ENCODE results near the gene PRAF2.

PRAF2 gene

DNA sequence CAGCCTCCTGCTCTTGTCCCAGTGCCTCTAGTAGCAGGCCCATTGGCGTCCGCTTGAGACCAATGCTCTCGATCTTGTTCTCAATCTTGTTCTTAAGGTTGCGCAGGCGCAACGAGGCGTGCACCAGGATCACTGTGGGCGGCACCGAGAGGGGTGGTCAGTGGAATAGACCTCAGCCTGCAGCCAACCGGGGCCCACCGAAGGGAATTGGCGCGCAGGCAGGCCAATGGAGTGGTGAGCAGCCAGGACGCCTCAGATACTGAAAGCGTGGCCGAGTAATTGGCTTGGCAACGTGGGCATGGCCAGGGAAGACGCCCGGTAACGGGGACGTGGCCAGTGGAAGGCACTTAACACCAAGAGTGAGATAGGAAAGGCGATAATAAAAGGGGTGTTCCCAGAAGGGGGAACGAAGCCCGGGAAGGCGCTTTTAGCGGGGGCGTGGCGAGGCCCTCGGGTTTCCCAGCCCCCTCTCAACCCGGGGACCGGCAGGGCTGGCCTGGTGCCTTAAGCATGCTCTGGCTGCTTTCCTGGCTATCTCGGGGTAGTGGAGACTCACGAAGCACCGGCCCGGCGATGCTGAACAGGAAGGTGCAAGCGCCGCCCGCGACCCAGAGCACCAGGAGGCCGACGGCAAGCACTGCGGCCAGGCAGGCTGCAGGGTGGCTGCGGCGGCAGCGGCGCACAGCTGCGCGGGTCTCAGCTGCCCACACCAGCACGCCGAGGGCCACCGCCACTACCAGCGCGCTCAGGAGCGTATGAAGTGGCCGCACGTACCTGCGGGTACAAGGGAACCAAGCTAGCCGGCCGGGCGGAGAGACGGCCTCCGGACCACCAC is 1.7 kb downstream of the PRAF2 start:
- DNase-seq: no peak

DNA sequence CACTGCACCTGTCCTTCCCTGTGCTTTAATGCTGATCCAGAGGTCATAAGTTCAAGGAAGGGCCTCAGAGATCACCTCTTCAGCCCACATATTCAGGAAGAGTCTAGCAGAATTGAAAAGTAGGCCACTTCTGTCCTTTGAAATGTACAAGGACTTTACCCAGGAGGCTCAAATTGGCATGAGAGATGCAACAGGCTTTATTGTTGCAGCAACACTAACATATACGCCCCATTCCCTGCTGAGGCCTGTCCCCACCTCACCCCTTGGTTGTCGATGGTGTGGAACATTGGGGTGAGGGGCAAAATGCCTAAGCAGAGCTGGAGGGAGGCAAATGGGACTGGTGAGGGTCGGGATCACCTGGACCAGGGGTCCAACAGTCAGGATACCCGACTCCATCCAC is 2.8 kb downstream of the PRAF2 start:
- no peak for DNase-seq

DNA sequence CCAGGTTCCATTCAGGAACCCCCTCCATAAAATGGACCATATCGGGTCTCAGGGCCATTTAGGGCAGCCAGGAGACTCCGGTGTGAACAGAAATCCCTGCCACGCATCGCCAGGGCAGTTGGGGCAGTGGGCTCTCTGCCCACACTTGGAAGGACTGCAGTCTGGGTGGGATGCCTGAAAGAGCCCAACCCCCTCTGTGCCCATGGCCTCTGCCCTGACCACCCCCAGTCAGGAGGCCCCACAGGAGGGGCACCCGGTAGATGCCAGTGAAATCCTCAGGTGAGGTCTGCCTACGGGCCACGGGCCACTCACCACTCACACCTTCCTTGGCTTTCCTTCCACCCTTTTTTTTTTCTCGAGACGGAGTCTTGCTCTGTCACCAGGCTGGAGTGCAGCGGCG is 4.8 kb downstream of the PRAF2 start:
- DNase-seq: no peak

DNA sequence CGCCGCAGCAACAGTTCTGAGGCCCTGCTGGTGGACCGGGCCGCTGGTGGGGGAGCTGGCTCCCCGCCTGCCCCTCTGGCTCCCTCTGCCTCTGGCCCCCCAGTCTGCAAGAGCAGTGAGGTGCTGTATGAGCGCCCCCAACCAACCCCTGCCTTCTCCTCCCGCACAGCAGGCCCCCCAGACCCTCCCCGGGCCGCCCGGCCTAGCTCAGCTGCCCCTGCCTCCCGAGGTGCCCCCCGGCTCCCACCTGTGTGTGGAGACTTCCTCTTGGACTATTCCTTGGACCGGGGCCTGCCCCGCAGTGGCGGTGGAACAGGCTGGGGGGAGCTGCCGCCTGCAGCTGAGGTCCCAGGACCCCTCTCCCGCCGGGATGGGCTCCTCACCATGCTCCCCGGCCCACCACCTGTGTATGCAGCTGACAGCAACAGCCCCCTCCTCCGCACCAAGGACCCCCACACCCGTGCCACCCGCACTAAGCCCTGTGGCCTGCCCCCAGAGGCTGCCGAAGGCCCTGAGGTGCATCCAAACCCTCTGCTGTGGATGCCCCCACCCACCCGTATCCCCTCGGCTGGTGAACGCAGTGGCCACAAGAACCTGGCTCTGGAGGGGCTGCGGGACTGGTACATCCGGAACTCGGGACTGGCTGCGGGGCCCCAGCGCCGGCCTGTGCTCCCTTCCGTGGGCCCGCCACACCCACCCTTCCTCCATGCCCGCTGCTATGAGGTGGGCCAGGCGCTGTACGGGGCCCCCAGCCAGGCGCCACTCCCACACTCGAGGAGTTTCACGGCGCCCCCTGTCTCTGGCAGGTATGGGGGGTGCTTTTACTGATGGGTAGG is 6.3 kb downstream of the PRAF2 start:
- DNase-seq: no peak

DNA sequence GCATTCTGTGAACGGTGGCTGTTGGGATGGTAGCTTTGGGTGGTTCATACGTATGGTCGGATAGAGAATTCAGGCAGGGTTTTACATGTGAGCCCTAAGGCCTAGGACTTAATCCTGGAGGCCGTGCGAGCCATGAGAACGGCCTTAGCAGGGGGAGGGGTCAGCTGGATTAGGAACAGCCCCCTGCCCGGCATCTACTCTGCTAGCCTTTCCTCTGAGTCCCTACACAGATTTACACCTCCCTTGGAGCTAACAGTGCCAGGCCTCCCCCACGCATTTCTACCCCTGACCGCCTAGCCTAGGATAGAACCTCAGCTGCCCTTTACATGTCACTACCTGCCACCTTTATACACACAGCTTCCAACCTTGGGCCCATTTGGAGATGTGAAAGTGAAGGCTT is 7.1 kb downstream of the PRAF2 start:
- DNase-seq: no peak

DNA sequence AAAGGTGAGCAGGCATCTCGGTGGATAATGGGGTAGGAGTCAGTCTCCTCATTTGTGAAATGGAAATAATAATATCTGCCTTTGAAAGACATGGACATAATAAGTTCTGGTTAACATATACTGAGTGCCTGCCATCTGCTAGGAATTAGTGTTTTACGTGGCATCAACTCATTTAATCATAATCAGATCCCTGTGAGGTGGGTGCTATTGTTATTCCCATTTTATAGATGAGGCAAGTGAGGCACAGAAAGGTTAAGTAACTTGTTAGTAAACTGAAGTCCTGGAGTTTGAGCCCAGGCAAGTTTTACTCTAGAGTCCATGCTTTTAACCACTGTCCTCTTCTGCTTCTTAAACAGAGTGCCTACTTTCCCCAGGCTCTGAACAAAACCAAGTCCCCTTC is 7.5 kb downstream of the PRAF2 start:
- no peak for DNase-seq

DNA sequence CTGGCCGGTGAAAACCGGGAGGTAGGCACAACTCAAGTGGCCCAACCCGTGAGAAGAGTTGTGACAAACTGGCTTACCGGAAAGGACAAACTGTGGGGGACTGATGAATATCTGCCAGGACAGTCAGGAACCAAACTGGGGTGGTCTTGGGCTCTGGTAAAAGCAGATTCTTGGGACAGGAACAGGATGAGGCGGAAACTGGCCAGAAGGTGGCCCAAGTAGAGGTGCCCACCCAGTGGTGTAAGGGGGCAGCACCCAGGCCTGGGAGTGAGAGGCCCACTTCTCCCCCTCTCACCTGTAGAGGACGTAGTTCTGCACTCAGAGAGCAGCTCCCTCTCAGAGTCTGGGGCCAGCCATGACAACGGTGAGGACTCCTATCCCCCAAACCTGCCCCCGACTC is 9.1 kb downstream of the PRAF2 start:
- DNase-seq: no peak

DNA sequence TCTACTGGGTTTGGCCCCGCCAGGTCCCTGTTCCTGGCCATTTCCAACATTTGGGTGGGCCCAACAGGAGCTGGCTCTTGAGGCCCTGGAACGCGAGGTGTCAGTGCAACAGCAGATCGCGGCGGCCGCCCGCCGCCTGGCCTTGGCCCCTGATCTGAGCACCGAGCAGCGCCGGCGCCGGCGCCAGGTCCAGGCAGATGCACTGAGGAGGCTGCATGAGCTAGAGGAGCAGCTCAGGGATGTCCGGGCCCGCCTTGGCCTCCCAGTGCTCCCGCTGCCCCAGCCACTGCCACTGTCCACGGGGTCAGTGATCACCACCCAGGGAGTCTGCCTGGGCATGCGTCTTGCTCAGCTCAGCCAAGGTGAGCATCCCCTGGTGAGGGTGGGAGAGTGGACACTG is 9.5 kb downstream of the PRAF2 start:
- DNase-seq: no peak

DNA sequence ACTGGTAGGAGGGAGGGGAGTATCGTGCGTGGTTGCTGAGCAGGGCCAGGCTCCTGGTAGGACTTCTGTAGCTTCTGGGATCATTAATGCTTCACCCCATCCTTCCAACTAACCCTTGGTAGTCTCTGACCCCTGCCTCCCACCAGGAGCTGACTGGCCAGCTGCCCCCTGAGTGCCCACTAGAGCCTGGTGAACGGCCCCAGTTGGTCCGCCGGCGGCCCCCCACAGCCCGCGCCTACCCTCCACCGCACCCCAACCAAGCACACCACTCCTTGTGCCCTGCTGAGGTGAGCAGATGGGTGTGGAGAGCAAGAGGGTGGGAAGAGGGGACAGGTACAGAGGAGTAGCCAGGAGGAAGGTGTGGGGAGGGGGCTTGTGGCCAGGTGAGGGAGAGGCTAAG is 10.1 kb downstream of the PRAF2 start:
- DNase-seq: no peak

DNA sequence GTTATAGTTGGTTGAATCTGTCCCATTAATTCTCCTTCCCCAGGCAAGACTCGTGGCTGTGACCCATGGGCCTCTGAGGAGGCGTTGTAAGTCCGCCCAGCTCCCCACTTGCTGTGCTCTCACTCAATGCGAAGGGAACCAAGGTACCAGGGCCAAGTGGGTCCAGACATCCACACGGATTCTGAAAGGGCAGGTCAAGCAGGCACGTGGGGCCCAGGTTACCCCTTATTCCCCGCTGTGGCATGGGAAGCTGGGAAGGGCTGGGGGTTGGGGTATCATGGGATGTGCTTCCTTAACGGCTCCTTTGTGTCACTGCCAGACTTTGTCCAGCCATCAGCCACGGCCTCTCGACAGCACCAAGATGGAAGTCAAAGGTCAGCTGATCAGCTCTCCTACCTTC is 11.9 kb downstream of the PRAF2 start:
- no peak for DNase-seq

DNA sequence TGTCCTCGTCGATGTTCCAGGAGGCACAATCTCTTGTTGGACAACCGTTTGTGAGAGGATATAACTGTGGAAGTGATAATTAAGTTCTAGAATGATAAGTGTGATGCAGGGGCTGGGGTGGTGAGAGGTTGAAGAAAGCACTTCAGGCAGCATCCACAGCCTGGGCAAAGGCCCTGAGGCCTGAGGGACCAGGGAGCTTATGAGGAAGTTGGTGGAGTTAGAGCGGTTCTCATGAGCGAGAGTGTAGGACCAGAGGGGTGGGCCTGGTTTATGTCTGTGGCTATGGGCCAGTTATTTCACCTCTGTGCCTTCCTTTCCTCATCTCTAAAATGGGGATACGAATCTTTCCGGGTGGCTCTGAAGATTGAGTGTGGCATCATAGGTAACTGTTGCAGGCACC is 12.3 kb downstream of the PRAF2 start:
- DNase-seq: no peak

DNA sequence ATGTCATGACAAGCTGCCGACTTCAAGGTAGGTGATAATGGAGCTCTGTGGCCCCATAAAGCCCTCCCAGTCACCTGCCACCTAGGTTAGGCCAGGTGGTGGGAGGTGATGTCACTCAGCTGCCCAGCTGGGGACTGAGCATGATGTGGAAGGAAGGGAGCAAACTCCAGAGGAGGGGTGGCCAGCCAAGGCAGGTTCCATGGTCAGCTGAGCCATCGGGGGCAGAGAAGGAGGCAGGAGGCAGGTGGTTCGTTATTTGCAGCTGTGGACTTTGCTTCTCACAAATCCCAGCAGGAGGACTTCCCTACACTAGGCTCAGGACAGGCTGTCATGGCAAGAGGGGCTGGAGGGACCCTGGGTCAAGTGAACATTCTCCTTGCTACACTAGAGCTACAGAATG is 12.9 kb downstream of the PRAF2 start:
- DNase-seq: no peak

DNA sequence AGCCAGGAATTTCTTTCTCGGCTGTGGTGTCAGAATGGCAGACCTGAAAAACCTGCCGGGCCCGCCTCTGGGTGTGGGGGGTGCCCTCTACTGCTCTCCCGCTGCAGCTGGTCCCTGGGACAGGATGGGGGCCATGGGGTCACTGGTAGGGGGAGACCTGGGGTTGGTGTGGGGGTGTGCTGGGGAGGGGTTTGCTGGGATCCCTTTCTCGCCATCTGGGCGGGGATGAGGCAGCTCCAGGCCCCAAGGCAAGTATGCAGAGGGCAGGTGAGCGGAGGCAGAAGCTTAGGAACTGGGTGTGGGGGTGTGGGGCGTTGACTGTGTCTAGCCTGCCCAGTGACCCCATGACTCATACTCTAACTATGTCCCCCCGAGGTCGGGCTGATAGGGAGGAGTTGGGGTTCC is 14.1 kb downstream of the PRAF2 start:
- DNase-seq: no peak

DNA sequence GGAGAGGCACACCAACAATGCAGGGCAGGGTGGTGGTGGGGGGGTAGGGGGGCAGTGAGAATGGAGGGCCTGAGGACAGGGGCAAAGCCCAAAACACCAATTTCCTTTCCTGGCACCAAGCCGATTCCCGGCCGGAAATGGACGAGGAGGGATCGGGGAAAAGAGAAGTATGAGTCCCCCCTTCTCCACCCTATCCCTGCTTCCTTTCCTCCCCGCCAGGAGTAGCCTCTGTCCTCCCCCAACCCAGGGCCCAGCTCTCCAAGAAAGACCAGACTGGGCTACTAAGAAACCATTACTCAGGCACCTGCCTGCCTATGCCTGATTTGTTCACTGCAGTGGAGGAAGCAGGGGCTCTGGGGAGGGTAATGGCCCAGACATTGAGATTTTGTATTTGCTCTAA is 14.6 kb downstream of the PRAF2 start:
- DNase-seq: no peak

DNA sequence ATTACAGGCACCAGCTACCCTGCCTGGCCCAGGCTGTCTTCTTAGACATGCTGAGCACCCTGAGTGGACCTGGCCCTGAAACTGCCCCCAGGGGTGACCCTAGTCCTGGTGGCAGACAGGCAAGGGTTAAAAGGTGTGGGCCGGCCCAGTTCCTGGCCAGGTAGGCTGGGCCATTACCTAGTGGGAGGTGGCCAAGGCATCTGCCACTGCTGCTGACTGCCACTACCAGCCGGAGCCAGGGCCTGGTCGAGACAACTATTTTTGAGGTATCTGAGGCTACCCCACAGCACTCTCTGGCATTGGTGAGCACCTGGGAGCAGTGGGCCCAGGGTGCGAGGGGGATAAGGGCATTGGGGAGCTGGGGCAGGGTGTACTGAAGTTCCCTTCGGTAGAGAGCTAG is 15.0 kb downstream of the PRAF2 start, which contains the start of gene CCDC120:
Gene CCDC120 (plus strand): TSS at position 206 of the 400 bp plus-strand sequence. CDS start 3,043 bp downstream, outside the sequence.
- no peak for DNase-seq

DNA sequence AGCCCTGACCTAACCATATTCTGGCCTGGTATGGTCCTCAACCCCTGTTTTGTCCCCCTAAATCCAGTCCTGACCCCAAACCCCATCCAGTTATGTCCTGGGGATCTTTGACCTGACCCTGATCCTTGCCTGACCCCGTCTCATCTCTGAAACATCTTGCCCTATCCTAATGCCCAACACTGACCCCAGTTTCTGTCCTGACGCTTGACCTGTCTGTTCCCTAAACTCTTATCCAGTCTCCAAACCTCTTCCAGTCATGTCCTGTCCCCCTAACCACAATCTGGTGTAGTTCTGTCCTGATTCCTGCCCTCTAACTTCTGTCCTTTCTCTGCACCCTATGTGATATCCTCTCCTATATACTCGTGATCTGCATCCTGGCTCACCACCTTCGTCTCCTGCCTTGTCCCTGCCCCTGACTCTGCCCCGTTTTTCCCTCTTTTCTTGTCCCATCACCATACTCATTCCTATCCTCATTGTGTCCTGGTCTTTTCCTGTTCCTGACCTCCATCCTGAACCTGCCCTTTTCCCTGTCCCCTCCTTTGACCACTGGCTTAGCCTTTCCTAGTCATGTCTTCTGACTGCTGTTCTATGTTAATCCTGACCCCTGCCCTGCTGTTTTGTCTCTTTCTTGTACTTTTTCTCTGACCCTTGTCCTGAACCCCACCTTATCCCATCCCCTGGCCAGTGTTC is 19.6 kb downstream of the PRAF2 start:
- no peak for DNase-seq

DNA sequence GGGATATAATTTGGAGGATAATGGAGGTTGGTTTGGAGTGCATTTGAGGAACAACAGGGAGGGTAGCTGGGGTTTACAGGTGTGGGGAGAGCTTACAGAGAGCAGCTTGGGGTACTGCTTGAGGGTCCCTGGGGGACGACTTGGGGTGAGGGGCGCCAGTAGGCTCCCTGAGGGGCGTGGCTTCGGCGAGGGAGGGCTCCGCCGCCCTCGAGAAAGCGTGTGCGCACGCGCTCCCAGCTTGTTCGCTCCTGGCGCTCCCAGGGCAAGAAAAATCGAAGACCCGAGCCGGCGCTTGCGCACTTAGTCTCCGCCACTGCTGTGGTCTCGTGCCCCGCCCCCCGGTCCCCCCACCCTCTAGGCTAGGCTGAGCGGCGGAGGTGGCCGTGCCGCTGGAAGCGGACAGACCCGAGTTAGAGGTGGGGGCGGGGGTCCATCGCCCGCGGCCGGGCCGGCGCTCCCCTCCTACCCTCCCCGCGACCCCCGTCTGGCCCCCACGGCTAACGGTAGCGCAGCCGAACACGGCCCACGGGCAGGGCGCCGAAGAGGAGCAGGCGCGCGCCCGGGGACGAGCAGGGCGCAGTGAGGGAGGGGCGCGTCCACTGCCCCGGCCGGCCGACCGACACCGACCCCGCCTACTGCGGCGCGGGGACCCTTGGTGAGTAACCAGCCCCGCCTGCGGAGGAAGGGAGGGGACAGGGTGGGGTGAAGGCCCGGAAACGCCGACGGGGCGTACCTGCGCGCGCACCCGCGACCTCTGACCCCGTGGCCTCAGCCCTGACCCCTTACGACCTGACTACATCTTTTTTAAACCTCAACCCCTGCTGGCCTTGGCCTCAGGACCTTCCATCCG is 20.4 kb downstream of the PRAF2 start:
- peak; percentile 64 to 71 for DNase-seq

DNA sequence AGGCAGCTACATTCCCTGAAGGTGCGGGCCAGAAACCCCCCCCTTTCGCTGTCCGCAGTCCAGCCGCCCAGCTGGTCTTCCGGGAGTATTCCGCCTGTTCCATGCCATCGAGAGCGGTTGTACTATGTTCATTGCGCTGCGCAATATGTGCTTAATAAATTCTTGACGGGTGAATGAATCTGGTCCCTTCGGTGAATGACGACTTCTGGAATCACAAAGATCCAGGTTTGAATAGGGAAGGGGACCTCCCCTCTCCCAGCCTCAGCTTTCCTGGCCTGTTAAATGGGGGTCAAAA is 29.9 kb downstream of the PRAF2 start:
- DNase-seq: no peak

DNA sequence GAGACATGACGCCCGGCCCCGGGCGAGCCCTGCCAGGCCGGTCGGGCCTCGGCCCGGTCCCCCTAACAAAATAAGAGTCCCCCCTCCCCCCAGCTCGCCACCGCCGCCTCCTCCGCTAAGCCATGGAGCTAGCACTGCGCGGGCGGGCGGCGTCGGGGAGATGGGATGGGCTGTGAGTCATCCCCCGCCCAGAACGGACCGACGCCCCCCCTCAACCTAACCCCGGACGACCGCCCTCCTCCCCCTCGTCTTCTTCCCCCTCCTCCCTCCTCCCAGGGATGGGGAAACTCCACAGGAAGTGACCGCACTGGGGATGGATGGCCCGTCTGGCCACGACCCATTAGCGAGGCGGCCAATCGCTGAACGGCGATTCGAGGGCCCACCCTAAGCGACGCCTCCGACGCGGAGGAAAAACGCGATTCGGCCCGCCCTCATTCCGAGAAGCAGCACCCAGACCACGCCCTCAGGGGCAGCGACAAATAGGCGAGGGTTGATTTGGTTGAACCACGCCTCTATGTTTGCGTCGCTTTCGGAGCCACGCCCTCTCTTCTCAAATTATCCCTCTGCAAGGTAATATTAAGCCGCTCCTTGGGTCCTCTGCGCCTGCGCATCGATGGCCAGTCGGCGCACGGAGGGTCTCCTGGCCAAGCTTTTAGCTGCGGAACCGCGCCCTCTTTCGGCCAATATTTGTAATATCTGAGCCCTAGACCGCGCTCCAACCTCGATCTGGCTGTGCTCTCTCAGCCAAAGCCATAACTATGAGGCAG is 30.4 kb downstream of the PRAF2 start, which contains the start of gene TFE3:
Gene TFE3 (minus strand): TSS at position 138 of the 767 bp plus-strand sequence. CDS start 131 bp downstream, at position 7.
- DNase-seq: peak; percentile 93 to 95

DNA sequence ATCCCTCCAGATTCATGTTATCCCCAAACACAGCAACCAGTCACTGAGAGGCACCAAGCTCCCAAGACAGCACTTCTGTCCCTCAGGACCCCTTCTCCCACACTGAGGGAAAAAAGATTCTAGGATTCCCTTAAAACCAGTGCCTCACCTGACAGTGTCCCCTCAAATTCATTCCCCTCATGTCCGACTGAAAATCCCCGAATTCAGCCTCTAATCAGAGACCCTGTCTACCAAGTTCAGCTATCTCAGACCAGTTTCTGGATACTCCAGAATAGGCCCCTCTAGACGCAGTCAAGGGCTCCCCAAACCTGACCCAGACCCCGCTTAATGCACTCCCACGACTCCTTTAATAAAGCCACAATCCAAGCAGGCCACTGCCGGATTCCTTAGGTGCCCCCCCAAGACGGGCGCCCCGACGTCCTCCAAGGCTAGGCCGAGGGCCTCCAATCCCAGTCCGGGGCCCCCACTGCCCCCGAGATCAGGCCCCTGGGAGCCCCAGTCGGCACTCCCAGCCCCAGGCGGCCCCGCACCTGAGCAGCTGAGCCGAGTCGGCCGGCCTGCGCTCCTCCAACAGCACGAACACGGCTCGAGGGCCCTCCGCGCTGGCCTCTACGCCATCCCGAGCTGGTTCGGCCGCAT is 31.1 kb downstream of the PRAF2 start:
- DNase-seq: peak in 1 of 2 donors; percentile 20

All from stimulated activated CD4-positive, alpha-beta T cell treated with anti-CD3 and anti-CD28 coated beads, Interleukin-2, amount 100 ng/mL, for 24 hours (primary cell).